Panc1 (cell line): ENCODE measurements around the gene STXBP4. TPM values are rescaled to one million over a fixed set of nuclear protein-coding genes. Genes with fewer than 3 reads are reported as not detected.

Experiments used
- ATAC-seq: fragments of 200-7000 bp; cut with Tn5 transposase; 2 replicates; pipeline ENCODE4 v1.9.1; 2020; ENCODE audit warnings: mild to moderate bottlenecking, moderate library complexity
- BruUV-seq: library from RNA; stranded (reverse); fragments of 400-500 nt; replicated peaks from 2 replicates; lab custom pipeline; 2021; lab: Mats Ljungman, UMichigan
- CTCF ChIA-PET: fragments of 300-600 bp; sonication (Branson Sonifier 250); formaldehyde crosslinking; loops from one replicate; lab custom pipeline; 2022; ENCODE audit warnings: antibody characterized with exemption; lab: Charles Lee
- POLR2A ChIA-PET: fragments of 300-600 bp; sonication (Branson Sonifier 250); formaldehyde crosslinking; loops from one replicate; lab custom pipeline; 2022; ENCODE audit warnings: antibody characterized with exemption; lab: Charles Lee
- DNase-seq: peaks from one replicate; pipeline ENCODE4 v3.0.0-alpha.2; 2010; ENCODE audit warnings: low read depth, low spot score
- H3K27ac ChIP-seq: 2 replicates; pipeline ENCODE4 v1.5.1; 2011; ENCODE audit warnings: mild to moderate bottlenecking, low read length, inconsistent platforms
- H3K27me3 ChIP-seq: fragments of 200-500 bp; sonication (Bioruptor generic); 2 replicates; pipeline ENCODE4 v1.6.0; 2014; ENCODE audit warnings: low read length, inconsistent platforms; ENCODE audit not compliant: control insufficient read depth, insufficient read depth
- H3K36me3 ChIP-seq: fragments of 200-500 bp; sonication (Bioruptor generic); 2 replicates; pipeline ENCODE4 v1.5.1; 2014; ENCODE audit warnings: inconsistent platforms, mild to moderate bottlenecking, low read length, moderate library complexity; ENCODE audit not compliant: control insufficient read depth, insufficient read depth
- H3K4me1 ChIP-seq: 2 replicates; pipeline ENCODE4 v1.5.1; 2011; ENCODE audit warnings: inconsistent platforms, mild to moderate bottlenecking, low read length, moderate library complexity; ENCODE audit not compliant: control insufficient read depth, insufficient read depth
- H3K4me3 ChIP-seq, 2 experiments: 2 replicates each; pipeline ENCODE4 v1.5.1; 2011 to 2012; ENCODE audit warnings: low read depth in 2 of 2, low read length in 2 of 2, mild to moderate bottlenecking in 2 of 2, inconsistent platforms in 1 of 2, moderate library complexity in 1 of 2
- H3K9me3 ChIP-seq: fragments of 200-500 bp; sonication (Bioruptor generic); 2 replicates; pipeline ENCODE4 v1.5.1; 2014; ENCODE audit warnings: low read depth, mild to moderate bottlenecking, inconsistent platforms, low read length, moderate library complexity; ENCODE audit not compliant: control insufficient read depth, insufficient read depth
- CTCF ChIP-seq: fragments of 450-650 bp; IDR thresholded peaks from 2 replicates; pipeline ENCODE4 v1.5.1; 2017; ENCODE audit warnings: mild to moderate bottlenecking
- POLR2AphosphoS5 ChIP-seq: IDR thresholded peaks from 2 replicates; pipeline ENCODE4 v1.6.1; 2012; ENCODE audit warnings: mild to moderate bottlenecking, low read depth, low read length, moderate library complexity
- REST ChIP-seq, 2 experiments: IDR thresholded peaks; 2 replicates each; pipeline ENCODE4 v1.6.1; 2011 to 2012; ENCODE audit warnings: low read depth in 2 of 2, control low read depth in 1 of 2, low read length in 1 of 2, mild to moderate bottlenecking in 1 of 2, moderate library complexity in 1 of 2; ENCODE audit not compliant: insufficient read depth in 1 of 2
- SIN3A ChIP-seq: IDR thresholded peaks from 2 replicates; pipeline ENCODE4 v1.6.1; 2012; ENCODE audit warnings: low read depth, mild to moderate bottlenecking, low read length, moderate library complexity, borderline replicate concordance; ENCODE audit not compliant: insufficient read depth
- TCF7L2 ChIP-seq: IDR thresholded peaks from 2 replicates; pipeline ENCODE4 v1.6.1; 2011; ENCODE audit warnings: mild to moderate bottlenecking, low read depth, low read length, inconsistent platforms
- in situ Hi-C: cut with HindIII; loops from 2 replicates; pipeline ENCODE4 v1.10.0; 2016; ENCODE audit warnings: low sequenced_read_pairs, low pct_unique_long_range_greater_than_20kb
- intact Hi-C: fragments of 100-400 bp; cut with micrococcal nuclease; formaldehyde crosslinking; loops from one replicate; pipeline ENCODE4 v1.10.0; 2022; ENCODE audit not compliant: unreplicated experiment
- total RNA-seq: library from RNA; stranded (reverse); gene quantifications from one replicate; pipeline ENCODE4 v1.2.1, GENCODE V29; 2021; ENCODE audit not compliant: unreplicated experiment

STXBP4 gene
- total RNA-seq, 1 experiment from 2014 or later, result 12.8 TPM

- Histone ChIP-seq H3K4me1 (no peaks in the 10 kb centered on the region), H3K9me3 (no peaks in the 10 kb centered on the region), H3K27ac (no peak overlapping the region), H3K27me3 (no peaks in the 10 kb centered on the region), H3K36me3 (no peaks in the 10 kb centered on the region), H3K4me3 (no peak overlapping the region)
- CTCF ChIA-PET, result no interaction called here
- POLR2A ChIA-PET, result no interaction called here
- intact Hi-C loops (no loop called here), in situ Hi-C loops (no loop called here)
- DNase-seq, result no peak
- ATAC-seq, result no peak
- TF ChIP-seq CTCF, result no peak
- no TSS peak for BruUV-seq
Observed at GRCh38 chr17:55121268-55121667, 152.7 kb downstream of the STXBP4 start.

- Histone ChIP-seq H3K27ac (no peak overlapping the region), H3K36me3 (no peaks in the 10 kb centered on the region), H3K4me1 (no peaks in the 10 kb centered on the region), H3K9me3 (no peaks in the 10 kb centered on the region), H3K27me3 (no peaks in the 10 kb centered on the region), H3K4me3 (no peak overlapping the region)
- POLR2A ChIA-PET, result no interaction called here
- BruUV-seq, result no TSS peak
- intact Hi-C loops (no loop called here), in situ Hi-C loops (no loop called here)
- DNase-seq, result no peak
- CTCF ChIA-PET, result no interaction called here
- no peak for TF ChIP-seq REST (IDR thresholded peaks at IDR 0.05; ENCODE audit: insufficient read depth in 1 of 2, low read depth in 2 of 2, low read length in 1 of 2)
- no peak for TF ChIP-seq TCF7L2
- TF ChIP-seq CTCF, result no peak
- no peak for TF ChIP-seq SIN3A
- TF ChIP-seq POLR2AphosphoS5, result no peak
- ATAC-seq, result no peak
Observed at GRCh38 chr17:55122114-55122513, 153.5 kb downstream of the STXBP4 start.
